ENCODE results near the gene RNF13.
A peak's percentile ranks its signal among the peaks of the same experiment; 100 is the strongest.
"Not testable (repeated sequence)": the region's sequence is repeated elsewhere in the genome, so short reads cannot be mapped to it uniquely, and the experiment has no call there.

RNF13 gene

DNA sequence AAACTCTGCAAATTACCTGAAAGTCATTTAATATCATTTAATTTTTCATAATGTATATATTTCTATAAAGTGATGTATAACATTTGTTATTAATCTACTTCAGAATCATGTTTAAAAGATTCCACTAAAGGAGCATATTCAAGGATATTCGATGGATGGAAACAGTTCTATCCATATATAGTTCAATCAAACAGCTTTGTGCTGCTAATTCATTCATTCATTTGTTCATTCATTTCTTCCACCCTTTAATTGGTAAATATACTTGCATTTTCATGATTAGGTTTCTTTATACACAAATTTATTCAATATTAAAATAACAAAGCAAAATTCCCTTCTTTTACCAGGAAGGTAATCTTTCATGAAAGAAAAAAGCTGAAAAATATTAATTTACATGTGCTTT lies 64.7 kb downstream of the RNF13 start:
- no peak for DNase-seq (ENCODE audit: low spot score)
- TF ChIP-seq, protein P1, sequence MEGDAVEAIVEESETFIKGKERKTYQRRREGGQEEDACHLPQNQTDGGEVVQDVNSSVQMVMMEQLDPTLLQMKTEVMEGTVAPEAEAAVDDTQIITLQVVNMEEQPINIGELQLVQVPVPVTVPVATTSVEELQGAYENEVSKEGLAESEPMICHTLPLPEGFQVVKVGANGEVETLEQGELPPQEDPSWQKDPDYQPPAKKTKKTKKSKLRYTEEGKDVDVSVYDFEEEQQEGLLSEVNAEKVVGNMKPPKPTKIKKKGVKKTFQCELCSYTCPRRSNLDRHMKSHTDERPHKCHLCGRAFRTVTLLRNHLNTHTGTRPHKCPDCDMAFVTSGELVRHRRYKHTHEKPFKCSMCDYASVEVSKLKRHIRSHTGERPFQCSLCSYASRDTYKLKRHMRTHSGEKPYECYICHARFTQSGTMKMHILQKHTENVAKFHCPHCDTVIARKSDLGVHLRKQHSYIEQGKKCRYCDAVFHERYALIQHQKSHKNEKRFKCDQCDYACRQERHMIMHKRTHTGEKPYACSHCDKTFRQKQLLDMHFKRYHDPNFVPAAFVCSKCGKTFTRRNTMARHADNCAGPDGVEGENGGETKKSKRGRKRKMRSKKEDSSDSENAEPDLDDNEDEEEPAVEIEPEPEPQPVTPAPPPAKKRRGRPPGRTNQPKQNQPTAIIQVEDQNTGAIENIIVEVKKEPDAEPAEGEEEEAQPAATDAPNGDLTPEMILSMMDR (conservative IDR thresholded peaks at IDR 0.05; ENCODE audit: low read depth) = no peak
- ChIA-PET POLR2A (ENCODE audit: low non-redundant PET) (no interaction called here), CTCF (no interaction called here)
- H3K27ac ChIP-seq = no peak overlapping the region

DNA sequence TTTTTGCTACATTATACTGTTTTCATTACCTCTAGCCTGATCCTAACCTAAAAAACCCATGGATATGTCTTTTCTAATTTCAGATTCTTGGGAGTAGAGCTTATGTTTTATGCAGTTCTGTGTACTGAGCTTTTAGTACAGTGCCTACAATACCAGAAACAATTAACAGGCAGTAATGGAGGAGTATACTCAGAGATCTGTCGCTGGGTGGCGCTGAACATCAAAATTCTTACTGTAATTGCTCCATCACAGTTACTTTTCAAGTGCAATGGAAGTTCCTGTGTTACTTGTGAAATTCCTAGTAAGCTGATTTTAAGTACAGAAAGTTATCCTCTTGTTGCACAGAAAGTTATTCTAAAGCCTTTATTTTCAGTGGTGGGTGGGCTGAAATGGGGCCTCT lies 66.9 kb downstream of the RNF13 start:
- ChIA-PET CTCF (interaction anchor here (0.6 to 1.2 kb wide), 9 partner anchors 19 to 1274 kb away, joined by 3 to 6 read pairs (median 3); no protein-coding TSS in a partner anchor), POLR2A (ENCODE audit: low non-redundant PET) (no interaction called here)
- no peak overlapping the region for H3K27ac ChIP-seq
- TF ChIP-seq, protein P1 (conservative IDR thresholded peaks at IDR 0.05; ENCODE audit: low read depth) = peak; percentile 45
- DNase-seq (ENCODE audit: low spot score) = peak; percentile 7

DNA sequence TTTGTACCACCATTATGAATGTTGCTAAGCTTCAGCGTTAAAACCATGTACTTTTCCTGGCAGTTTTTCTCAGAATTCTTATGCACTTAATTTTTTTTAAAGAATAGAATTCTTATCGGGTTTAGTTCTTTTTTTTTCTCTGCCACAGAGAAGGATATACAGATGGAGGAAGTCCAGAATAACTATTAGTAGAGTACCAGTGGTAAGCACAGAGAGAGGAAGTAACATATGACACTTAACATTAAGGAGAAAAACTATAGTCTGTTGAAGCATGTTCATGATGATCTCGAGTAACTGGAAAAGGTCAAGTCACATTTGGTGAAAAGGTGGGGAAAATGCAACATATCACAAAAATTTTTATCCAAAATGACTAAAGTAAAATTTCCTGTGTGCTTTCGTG lies 68.9 kb downstream of the RNF13 start:
- POLR2A ChIA-PET (ENCODE audit: low non-redundant PET) = no interaction called here
- CTCF ChIA-PET = no interaction called here

DNA sequence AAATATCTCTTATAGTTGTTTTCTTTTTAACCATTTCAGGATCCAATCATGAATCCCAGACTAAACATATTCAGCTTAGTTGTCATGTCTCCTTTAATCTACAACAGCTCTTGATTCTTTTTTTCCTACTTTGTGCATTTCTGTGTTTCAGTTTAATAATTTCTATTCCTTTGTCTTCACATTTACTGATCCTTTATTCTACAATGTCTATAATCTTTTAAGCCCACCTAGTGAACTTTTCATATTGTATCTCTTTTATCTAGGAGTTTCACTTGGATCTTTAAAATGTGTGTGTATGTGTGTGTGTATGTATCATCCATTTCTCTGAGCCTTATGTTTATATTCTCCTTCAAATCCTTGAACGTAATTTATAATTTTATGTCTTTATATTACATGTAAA lies 70.1 kb downstream of the RNF13 start:
- DNase-seq (ENCODE audit: low spot score) = no peak
- TF ChIP-seq, protein P1 (conservative IDR thresholded peaks at IDR 0.05; ENCODE audit: low read depth) = no peak
- H3K27ac ChIP-seq = no peak overlapping the region
- CTCF ChIA-PET = interaction anchor here (0.6 kb wide), 1 partner anchor 394 kb away, joined by 3 read pairs; no protein-coding TSS in a partner anchor
- POLR2A ChIA-PET (ENCODE audit: low non-redundant PET) = no interaction called here

More for the DNA sequence above, 68.9 kb downstream of the RNF13 start:
- DNase-seq (ENCODE audit: low spot score) = no peak
- H3K27ac ChIP-seq = no peak overlapping the region
- TF ChIP-seq, protein P1 (conservative IDR thresholded peaks at IDR 0.05; ENCODE audit: low read depth) = no peak

DNA sequence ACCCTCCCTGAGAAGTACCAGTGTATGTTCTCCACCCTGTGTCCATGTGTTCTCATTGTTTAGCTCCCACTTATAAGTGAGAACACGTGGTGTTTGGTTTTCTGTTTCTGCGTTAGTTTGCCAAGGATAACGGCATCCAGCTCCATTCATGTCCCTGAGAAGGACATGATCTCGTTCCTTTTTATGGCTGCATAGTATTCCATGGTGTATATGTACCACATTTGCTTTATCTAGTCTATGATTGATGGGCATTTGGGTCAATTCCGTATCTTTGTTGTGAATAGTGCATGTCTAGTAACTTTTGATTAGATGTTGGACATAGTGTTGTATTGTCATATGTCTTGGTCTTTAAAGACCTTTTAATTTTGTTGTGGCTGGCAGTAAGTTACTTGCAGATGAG lies 70.8 kb downstream of the RNF13 start:
- H3K27ac ChIP-seq; POLR2A ChIA-PET (ENCODE audit: low non-redundant PET); CTCF ChIA-PET; DNase-seq (ENCODE audit: low spot score): not testable (repeated sequence)

DNA sequence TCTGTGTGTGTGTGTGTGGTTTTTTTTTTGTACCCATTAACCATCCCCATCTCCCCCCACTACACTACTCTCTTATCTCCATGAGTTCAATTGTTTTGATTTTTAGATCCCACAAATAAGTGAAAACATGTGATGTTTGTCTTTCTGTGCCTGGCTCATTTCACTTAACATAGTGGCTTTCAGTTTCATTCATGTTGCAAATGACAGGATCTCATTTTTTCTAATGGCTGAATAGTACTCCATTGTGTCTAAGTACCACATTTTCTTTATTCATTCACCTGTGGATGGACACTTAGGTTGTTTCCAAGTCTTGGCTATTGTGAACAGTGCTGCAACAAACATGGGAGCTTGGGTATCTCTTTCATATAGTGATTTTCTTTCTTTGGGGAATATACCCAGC lies 71.8 kb downstream of the RNF13 start:
- POLR2A ChIA-PET (ENCODE audit: low non-redundant PET); H3K27ac ChIP-seq; DNase-seq (ENCODE audit: low spot score): not testable (repeated sequence)
- CTCF ChIA-PET = interaction anchor here (0.6 kb wide), 2 partner anchors 112 to 237 kb away, joined by 3 to 5 read pairs; no protein-coding TSS in a partner anchor

DNA sequence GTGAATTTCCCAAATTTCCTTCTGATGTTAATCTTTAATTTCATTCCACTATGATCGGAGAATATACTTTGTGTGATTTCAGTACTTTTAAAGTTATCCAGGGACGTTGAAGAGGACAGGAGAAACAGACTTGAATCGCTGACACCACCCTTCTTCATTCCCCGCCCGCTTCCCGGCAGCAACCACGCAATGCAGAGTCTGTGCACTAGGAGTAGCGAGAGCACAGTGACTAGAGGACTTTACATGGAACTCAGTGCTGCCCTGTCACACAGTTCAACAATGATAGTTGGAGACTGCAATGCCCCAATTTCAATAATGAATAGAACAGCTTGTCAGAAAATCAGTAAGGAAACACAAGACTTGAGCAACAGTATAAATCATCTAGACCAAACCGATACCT lies 73.9 kb downstream of the RNF13 start:
- CTCF ChIA-PET = interaction anchor here (0.5 kb wide), 1 partner anchor 19 kb away, joined by 3 read pairs; no protein-coding TSS in a partner anchor
- TF ChIP-seq, protein P1 (conservative IDR thresholded peaks at IDR 0.05; ENCODE audit: low read depth) = no peak
- DNase-seq (ENCODE audit: low spot score) = no peak
- no peak overlapping the region for H3K27ac ChIP-seq
- POLR2A ChIA-PET (ENCODE audit: low non-redundant PET) = no interaction called here

DNA sequence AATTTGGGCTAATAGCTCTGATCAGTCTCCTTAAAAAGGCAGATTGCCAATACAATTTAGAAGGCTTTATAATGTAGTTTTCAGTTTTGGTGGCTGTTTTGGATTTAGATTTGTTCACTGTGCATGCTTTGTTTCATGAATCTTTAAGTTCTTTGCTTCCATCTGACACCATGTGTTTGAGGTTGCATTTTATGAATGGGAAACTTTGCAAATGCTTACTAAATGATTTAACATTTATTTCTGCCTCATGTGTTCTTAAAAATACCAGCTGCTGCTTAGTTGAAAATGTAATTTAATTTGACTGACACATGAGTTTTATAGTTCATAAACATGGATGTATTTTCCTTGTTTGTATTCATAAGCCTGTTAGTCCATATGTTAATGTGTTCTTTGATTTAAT lies 78.6 kb downstream of the RNF13 start:
- DNase-seq (ENCODE audit: low spot score) = no peak
- H3K27ac ChIP-seq = no peak overlapping the region
- CTCF ChIA-PET = no interaction called here
- POLR2A ChIA-PET (ENCODE audit: low non-redundant PET) = no interaction called here
- TF ChIP-seq, protein P1 (conservative IDR thresholded peaks at IDR 0.05; ENCODE audit: low read depth) = no peak

Data from RWPE1 (cell line).